Ovary (tissue), 3 donors: Measurements from ENCODE around the gene CAPN5.

Source experiments
- CTCF ChIP-seq, 3 donors: fragments of 450-650 bp in 2 of 3; fragments of 200-600 bp in 1 of 3; IDR thresholded peaks; one replicate each; pipeline versions ENCODE4 v1.5.1 to v1.8.0; 2016 to 2022; ENCODE audit warnings: antibody characterized with exemption in 3 of 3, mild to moderate bottlenecking in 1 of 3
- EP300 ChIP-seq: sonication (generic); formaldehyde crosslinking; IDR thresholded peaks from one replicate; pipeline ENCODE4 v1.6.1; 2017; ENCODE audit warnings: antibody characterized with exemption
- POLR2A ChIP-seq: fragments of 450-650 bp; IDR thresholded peaks from one replicate; pipeline ENCODE4 v1.6.1; 2017; ENCODE audit warnings: antibody characterized with exemption, mild to moderate bottlenecking, moderate library complexity
- donor health status: DM: no; HTN: no; CAD: no.

GRCh38 chr11:77039491-77040400 lies 27.0 kb upstream of the CAPN5 start:
- no peak for TF ChIP-seq CTCF (IDR thresholded peaks at IDR 0.05)
- TF ChIP-seq POLR2A, result no peak
- no peak for TF ChIP-seq EP300
